ENCODE results near the gene AMER3.

AMER3 gene

DNA sequence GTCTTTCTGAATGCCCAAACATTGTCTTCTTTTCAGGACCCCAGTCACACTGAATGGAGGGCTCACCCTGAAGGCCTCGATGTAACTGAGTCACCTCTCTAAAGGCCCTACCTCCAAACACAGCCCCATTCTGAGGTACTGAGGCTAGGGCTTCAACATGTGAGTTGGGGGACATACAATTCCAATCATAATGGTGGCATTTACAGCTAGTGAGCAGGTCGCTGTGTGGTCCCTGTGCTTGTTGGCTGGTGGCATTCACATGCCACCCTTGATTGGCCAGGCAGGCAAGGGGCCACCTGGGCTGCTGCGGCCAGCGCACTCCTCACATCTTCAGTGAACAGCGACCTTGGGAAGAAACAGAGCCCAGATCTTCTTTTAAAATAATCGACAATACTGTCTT is 30.7 kb downstream of the AMER3 start:
- DNase-seq = no peak

DNA sequence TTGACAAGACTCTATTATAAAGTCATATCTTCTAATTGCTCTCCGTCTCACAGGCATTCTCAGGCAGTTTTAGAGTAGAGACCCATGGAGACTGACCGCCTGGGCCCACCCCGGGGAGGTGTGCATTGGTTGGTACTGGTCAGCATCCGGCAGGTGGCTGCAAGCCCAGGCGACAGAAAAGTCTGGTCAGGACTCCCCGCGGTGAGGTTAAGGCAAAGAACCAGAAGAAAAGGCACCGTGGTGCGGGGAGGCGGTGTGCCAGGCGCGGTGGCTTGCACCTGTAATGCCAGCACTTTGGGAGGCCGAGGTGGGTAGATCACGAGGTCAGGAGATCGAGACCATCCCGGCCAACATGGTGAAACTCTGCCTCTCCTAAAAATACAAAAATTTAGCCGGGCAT is 32.5 kb downstream of the AMER3 start:
- no peak for DNase-seq

DNA sequence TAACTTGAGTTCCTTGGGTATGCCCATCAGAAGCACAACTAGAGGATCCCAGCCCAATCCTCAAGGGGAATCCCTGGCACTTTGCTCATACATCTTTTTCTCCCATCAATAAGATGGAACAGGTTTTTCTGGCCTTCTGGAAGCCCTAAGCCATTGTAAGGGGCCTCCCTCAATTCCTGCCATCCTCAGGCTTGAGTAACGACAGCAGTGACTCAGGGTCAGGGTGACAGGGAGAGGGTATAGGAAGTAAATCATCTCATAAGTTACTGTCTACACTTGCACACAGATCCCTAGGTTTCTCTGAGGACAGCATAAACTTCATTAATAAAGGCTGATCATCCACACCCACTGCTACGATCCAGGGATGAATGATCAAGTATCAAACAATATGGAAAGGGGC is 35.0 kb downstream of the AMER3 start:
- DNase-seq = no peak

DNA sequence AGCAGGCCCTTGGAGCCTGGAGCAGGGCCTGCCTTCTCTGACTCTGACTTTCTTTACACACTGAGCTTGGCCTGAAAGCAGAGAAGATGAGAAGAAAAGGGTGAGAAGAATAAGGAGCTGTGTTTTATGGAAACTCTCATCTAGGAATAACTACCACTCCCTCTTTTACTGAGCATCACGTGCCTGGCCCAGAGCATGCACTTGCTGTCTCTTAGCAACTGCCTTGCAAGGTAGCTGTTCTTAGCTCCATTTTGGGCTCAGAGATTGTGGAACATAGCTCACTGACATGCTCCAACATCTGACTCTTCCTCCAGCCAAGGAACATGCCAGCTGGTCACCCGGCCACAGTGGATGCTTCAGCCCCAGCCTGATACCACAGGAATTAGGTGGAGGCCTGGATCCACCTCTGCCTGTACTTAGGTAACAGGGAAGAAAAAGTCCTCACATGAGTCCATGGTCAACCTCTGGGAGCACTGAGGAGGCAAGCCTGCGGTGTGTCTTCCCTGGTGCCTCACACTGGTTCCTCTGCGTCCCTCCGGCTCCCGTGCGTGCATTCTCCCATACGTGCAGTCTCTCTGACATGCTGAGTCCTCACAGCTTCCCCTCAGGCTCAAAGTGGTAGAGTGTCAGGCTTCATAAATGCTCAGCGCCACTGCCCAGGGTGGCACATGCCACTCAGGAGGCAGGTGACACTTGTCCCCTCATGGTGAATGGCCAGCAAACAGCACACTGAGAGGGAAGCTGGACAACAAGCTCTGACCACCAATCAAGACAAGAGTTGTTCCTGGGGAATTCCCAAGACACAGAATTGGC is 35.7 kb downstream of the AMER3 start:
- DNase-seq = no peak

DNA sequence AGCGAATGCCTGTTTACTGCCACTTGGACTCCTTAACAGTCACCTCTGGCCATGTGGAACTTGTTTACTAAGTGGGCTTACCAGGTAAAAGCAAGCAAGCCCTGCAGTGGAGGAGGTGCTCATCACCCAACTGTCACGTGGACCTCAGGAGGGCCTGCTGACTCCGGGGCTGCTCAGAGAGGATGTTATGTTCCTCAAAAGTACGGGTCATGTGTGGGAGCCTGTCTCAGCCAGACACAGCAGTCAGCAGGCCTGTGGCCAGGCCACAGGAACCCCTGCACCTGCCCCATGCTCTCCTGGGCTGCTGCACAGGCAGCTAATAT is 36.2 kb downstream of the AMER3 start:
- DNase-seq = no peak

DNA sequence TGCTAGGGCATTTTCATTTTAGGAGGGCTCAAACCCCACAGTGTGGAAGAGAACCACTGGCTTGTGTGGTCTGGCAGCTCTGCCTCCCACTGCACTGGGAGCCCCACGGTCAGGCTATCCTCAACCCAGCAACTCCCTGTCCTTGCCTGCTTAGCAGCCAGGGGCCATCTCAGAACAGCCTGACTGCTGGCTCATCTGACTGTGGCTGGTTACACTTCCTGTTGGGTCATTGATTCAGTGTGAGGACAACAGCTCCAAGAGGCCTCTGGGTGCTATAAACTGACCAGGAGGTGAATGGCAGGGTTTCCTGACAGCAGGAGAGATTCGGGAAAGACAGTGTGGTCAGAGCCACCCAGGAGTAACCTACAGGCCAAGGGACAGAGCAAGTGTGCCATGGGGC is 40.1 kb downstream of the AMER3 start:
- no peak for DNase-seq

DNA sequence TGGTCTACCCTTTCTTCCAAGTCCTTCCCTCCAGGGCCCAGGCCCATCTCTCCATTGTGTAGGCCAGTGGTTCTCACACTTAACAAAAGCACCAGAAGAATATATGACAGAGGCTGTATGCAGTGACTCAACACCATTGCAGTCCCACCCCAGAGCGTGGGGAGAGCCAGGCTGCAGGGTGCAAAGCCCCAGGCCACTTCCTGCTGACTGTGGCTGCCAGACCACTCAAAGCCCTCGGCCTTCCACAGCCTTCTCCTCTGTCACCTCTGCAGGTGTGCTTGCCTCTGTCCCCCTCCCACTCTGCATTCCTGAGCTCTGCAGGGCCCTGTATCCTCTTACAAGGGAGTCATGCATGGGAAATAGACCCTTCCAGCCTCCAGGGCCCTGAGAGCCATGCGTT is 41.0 kb downstream of the AMER3 start:
- DNase-seq = no peak

DNA sequence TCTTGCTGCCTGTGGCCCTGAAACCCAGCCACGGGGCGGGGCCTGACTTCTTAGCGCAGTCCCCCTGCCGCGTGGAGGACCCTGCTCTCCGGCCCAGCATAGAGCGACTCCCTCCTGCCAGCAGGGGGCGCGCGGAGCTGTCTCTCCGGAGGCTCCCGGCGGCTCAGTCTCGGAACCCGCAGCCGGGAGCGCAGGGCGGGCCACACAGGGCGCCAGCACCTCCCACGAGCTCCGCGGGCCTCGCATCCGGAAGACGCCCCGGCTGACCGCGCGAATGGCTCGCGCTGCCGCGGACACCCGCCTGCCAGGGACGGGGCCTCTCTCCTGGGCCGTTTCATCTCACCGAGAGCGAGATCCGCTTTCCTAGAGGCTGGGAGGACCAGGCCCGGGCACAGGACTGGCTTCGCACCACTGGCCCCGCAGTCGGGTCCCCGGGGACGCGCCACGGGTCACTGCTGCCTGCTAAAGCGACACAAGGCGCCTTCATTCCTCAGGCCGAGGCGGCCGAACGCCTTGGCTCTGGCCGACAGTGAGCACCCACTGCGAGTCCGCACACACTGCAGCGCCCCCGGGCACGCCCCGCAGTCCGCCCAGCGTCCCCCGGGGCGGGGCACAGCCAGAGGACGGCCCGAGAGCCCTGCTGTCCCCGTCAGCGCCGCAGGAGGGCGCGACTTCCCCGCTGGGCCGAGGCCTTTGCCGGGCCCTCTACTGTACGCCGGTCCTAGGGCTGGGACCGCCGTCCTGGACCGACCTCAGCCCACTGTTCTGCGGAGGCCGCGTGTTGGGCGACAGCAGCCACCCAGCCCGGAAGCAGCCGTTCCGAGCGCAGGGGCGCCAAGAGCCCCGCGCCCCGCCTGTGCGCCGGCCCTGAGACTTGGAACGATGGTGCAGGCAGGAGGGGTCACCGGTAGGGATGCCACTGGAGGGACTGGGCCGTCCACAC is 42.4 kb downstream of the AMER3 start:
- peak; percentile 93 to 95 for DNase-seq

DNA sequence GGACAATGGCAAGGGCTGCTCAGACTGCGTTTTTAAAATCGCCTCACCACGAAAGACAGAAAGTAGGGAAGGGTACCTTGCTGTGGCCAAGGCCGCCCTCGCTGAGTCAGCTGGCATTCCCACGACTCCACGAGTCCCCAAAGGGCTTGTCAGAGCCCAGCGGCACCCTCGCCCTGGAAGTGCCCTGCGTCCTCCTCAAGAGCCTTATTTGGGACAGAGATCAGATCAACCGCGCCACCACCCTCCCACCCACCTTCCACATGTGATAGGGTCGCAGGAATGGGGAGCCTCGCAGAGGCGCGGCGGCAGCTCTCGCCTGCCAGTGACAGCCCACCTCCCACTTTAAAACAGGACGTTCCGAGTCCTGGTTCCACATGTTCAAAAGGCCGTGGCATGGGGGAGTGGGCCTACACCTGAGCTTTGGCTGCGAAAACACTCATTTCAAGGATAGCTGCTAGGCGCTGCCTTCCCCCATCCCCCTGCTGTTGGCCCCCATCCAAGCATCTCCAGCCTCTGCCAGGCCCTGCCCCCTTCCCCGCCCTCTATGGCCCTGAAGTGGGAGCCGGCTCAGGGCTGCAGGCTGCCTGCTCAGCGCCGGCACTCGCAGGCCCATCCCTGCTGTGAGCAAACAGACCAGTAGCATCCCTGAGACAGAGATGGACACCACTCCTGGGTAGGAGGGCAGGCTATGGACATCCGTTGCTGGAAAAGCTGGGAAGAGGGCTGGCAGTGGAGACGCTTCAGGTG is 43.3 kb downstream of the AMER3 start:
- no peak for DNase-seq

DNA sequence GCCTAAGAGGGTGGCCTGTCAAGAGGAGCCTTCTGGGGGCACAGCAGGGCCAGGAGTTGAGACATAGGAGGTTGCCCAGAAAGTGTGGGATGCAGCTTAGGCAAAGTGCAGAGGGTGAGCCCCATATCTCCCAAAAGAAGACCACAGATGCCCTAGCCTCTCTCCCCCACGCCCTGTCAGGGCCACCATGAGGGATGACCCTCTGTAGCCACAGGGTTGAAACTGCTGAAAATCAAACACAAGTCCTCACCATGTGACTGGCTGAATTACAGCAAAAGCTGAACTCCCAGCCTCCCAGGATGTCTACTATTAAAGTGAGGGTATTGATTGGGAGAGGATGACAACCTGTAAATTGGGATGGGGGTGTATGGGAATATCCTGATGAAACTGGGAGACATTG is 44.0 kb downstream of the AMER3 start:
- no peak for DNase-seq

DNA sequence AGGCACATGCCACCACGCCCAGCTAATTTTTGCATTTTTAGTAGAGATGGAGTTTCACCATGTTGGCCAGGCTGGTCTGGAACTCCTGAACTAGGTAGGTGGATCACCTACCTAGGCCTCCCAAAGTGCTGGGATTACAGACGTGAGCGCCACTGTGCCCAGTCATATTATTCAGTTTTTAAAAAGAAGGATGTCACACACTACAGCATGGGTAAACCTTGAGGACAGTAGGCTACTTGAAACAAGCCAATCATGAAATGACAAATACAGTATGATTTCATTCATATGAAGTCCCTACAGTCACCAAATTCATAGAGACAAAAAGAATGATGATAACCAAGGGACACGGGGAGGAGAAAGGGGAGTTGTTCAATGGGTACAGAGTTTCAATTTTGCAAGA is 50.3 kb downstream of the AMER3 start:
- DNase-seq = no peak

DNA sequence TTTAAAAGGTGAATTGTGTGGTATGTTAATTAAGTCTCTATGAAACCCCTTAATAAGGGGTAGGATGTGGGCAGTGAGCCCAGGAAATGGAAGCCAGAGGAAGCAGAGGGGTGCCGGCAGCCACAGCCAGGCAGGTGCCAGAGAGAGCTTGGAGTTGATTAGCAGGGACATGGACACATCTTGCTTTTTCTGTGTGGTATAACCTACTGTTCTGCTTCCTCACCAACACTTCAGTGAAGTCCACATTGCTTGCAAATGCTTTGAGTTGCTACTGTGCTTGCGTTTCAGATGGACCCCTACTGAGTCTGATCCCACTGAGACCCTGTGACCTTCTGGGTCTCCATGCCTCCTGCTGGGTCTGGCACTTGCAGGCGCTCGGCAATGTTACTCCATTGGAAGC is 51.0 kb downstream of the AMER3 start:
- DNase-seq = no peak

DNA sequence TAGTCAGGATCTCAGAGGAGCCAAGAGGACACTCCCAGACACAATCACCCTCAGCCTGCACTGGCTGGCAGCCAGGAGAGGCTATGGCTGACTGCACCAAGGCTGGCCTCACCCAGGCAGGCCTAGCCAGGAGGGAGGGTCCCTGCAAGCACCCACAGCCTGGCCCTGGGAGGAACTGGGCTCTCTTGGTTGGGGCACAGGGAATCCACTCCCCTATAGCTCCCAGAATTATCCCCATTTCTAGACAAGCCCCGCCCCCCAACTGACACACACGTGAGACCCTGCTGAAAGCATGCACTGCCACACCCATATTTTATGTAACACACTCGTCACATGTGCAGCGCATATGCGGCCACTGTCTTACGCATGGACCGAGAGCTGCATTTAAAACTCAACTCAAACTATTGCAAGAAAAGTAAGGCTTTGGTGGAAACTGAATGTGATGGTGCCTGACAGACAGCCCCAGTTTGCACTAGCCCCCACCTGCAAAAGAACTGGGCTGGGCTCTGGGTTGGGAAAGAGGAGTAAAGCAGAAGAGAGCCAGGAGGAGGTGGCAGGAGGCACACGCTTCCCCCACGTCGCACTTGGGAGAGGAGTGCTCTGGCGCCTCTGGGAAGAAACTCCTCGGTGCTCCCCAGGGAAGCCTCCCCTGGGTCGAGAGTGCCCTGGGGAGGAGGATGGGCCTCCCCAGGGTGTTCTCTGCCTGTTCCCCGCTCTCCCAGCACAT is 52.5 kb downstream of the AMER3 start:
- no peak for DNase-seq

DNA sequence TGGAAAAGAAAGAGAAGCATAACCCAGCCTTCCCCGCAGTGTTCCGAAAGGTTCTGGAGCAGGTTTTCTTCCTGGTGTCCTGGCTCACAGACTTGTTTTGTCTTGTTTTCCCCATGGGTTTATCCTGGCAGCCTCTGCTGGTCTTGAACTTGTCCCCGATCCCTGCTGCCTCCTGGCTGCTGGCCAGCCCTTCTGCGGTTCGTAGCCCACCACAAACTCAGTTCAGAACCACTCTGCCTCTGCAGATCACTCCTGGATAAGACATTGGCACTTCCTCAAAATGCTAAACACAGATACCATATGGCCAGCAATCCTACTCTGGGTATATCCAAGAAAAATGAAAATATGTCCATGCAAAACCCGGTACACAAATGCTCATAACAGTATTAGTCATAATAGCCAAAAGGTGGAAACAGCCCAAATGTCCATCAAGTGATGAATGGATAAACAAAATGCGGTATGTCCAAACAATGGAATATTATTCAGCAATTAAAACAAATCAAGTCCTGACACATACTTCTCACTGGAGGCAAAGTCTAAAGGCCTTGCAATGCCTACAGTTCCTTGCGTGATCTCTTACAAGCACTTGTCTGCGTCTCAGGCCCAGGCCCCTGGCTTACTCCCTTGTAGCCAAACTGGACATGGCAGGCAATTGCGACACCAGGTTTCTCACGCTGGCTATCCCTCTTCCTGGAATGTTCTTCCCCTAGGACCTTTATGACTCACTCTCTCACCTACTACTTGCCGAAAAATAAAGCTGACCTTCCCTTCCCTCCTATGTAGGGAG is 53.3 kb downstream of the AMER3 start:
- no peak for DNase-seq

DNA sequence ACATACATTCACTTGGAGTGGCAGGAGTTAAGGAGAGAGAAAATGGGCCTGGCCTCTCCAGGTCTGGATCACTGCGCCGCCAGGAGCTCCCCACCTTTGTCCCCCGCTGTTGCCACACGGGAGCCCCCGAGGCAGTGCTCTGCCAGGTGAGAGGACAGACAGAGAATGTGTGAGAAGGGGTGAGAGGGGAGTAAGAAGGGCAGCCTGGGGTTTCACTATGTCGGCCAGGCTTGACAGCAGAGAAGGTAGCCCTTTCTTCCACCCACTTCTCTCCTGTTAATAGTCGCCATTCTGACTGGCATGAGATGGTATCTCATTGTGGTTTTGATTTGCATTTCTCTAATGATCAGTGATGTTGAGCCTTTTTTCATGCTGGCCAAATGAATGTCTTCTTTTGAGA is 55.1 kb downstream of the AMER3 start:
- DNase-seq = no peak

DNA sequence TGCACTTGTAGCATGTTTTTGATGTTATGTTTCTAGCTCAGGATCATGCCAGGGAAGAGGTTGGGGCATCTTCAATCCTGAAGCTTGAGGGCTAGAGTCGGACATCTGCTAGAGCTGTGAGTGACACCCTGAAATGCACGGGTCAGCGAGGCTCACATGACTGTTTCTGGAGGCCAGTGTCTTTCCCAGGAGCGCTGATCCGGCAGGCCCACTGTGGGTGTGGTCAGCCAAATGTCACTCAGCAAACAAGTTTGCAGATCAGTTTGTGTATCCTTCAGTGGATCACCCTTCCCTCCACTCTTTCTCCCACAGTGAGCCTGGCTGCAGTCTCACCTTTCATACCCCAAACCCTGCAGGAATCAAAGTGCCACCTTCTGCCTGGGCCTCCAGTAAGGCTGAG is 58.4 kb downstream of the AMER3 start:
- no peak for DNase-seq

DNA sequence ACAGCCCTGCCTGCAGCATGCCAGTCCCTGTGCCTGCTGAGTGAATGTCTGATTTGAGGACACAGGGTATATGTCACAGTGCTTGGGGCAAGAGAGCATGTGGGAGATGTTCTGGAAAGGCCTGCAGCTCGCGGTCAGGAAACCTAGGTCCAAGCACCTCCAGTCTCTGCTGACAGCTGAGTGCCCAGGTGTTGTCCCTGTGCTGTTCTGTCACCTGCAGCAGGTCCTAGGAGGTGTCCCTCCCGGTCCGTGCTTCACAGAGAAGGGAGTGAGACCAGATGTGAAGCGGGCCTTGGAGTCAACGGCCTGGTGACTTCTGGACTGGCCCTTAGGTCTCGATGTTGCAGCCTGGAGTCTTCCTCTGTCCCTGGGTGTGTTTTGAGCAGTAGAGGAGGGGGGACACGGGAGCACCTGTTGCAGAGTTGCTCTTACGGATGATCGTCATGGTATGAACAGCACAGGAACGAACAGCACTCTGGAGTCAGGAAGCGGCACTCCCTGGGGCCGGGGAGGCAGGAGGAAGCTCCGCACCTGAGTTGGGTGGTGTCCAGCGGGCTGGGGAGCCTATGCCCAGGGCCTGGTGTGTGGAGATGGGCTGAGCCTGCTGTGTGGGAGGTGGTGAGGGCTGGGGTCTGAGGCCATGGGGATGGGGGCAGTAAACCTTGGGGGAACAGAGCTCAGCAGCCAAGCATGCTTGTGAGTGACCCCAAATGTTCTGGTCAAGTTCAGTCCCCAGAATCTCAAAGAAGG is 59.8 kb downstream of the AMER3 start:
- DNase-seq = no peak

All from activated CD4-positive, alpha-beta T cell treated with anti-CD3 and anti-CD28 coated beads, Interleukin-2, amount 50 U/mL, for 48 hours (primary cell).